CD14-positive monocyte (primary cell): ENCODE data around the gene GADD45GIP1. TPM values are rescaled to one million over a fixed set of nuclear protein-coding genes. Genes with fewer than 3 reads are reported as not detected.

Source experiments
- DNase-seq, 3 donors: peaks; one replicate each; pipeline ENCODE4 v3.0.0-alpha.2; 2011 to 2022
- H2AFZ ChIP-seq: 2 replicates; pipeline ENCODE4 v1.6.0; 2012; ENCODE audit warnings: mild to moderate bottlenecking, low read depth, low read length, inconsistent platforms; ENCODE audit not compliant: insufficient read depth, poor library complexity, severe bottlenecking
- H3K27ac ChIP-seq, 2 donors: 1 replicate in 1 of 2; 2 replicates in 1 of 2; pipeline ENCODE4 v1.5.1; 2012 to 2013; ENCODE audit warnings: low read length in 2 of 2, control low read depth in 1 of 2, inconsistent platforms in 1 of 2, low read depth in 1 of 2, mild to moderate bottlenecking in 1 of 2
- H3K27me3 ChIP-seq, 2 donors: one replicate each; pipeline versions ENCODE4 v1.6.0 to v1.6.1; 2011 to 2013; ENCODE audit warnings: low read length in 2 of 2; ENCODE audit not compliant: control insufficient read depth in 2 of 2, insufficient read depth in 2 of 2
- H3K36me3 ChIP-seq, 2 donors: replicated peaks in 1 of 2; 1 replicate in 1 of 2; 2 replicates in 1 of 2; pipeline versions ENCODE4 v1.5.1 to v1.6.1; 2012 to 2013; ENCODE audit warnings: low read length in 2 of 2, control low read depth in 1 of 2, inconsistent platforms in 1 of 2, mild to moderate bottlenecking in 1 of 2; ENCODE audit not compliant: insufficient read depth in 2 of 2, control insufficient read depth in 1 of 2
- H3K4me1 ChIP-seq, 2 donors: 1 replicate in 1 of 2; 2 replicates in 1 of 2; pipeline versions ENCODE4 v1.5.1 to v1.6.1; 2012 to 2013; ENCODE audit warnings: low read length in 2 of 2, control low read depth in 1 of 2, inconsistent platforms in 1 of 2, mild to moderate bottlenecking in 1 of 2, moderate library complexity in 1 of 2; ENCODE audit not compliant: insufficient read depth in 2 of 2, control insufficient read depth in 1 of 2
- H3K4me2 ChIP-seq: replicated peaks from 2 replicates; pipeline ENCODE3; 2012; ENCODE audit warnings: low read length, moderate library complexity, mild to moderate bottlenecking; ENCODE audit not compliant: poor library complexity, severe bottlenecking; ENCODE audit errors: extremely low read depth
- H3K4me3 ChIP-seq, 3 experiments: fragments of 200-600 bp in 1 of 3; sonication (generic) in 1 of 3; replicated peaks in 1 of 3; 1 replicate in 2 of 3; 2 replicates in 1 of 3; pipeline ENCODE4 v1.5.1; 2011 to 2013; ENCODE audit warnings: low read length in 3 of 3, mild to moderate bottlenecking in 3 of 3, control low read depth in 2 of 3, low read depth in 2 of 3, inconsistent platforms in 1 of 3, moderate library complexity in 1 of 3
- H3K79me2 ChIP-seq: 2 replicates; pipeline ENCODE4 v1.6.0; 2012; ENCODE audit warnings: mild to moderate bottlenecking, control low read depth, inconsistent platforms, low read length, moderate library complexity; ENCODE audit not compliant: insufficient read depth
- H3K9ac ChIP-seq: 2 replicates; pipeline ENCODE4 v1.6.0; 2017; ENCODE audit warnings: low read length, mild to moderate bottlenecking; ENCODE audit not compliant: insufficient read depth, poor library complexity, severe bottlenecking
- H3K9me3 ChIP-seq, 2 donors: replicated peaks in 1 of 2; 1 replicate in 1 of 2; 2 replicates in 1 of 2; pipeline versions ENCODE4 v1.5.1 to v1.6.1; 2012 to 2013; ENCODE audit warnings: low read length in 2 of 2, control low read depth in 1 of 2; ENCODE audit not compliant: control insufficient read depth in 1 of 2, insufficient read depth in 1 of 2
- H4K20me1 ChIP-seq: 2 replicates; pipeline ENCODE4 v1.6.0; 2012; ENCODE audit warnings: mild to moderate bottlenecking, low read length, control low read depth, moderate library complexity; ENCODE audit not compliant: insufficient read depth
- H3K27ac Mint-ChIP-seq, 7 donors: one replicate each; pipeline ENCODE4 v1.8.0; 2020; ENCODE audit warnings: mild to moderate bottlenecking in 7 of 7, mixed read lengths in 7 of 7, moderate library complexity in 6 of 7, inconsistent platforms in 2 of 7
- H3K27me3 Mint-ChIP-seq, 3 donors: one replicate each; pipeline ENCODE4 v1.8.0; 2021 to 2022; ENCODE audit warnings: low read depth in 3 of 3, mild to moderate bottlenecking in 3 of 3, mixed read lengths in 3 of 3, moderate library complexity in 3 of 3, inconsistent platforms in 1 of 3
- H3K36me3 Mint-ChIP-seq, 2 donors: one replicate each; pipeline ENCODE4 v1.8.0; 2020; ENCODE audit warnings: mixed read lengths in 2 of 2, inconsistent platforms in 1 of 2, mild to moderate bottlenecking in 1 of 2
- H3K4me1 Mint-ChIP-seq: one replicate; pipeline ENCODE4 v1.8.0; 2020; ENCODE audit warnings: mild to moderate bottlenecking, mixed read lengths
- H3K4me3 Mint-ChIP-seq, 2 donors: one replicate each; pipeline ENCODE4 v1.8.0; 2020; ENCODE audit warnings: mild to moderate bottlenecking in 2 of 2, mixed read lengths in 2 of 2, moderate library complexity in 1 of 2
- H3K9me3 Mint-ChIP-seq, 7 donors: one replicate each; pipeline ENCODE4 v1.8.0; 2020 to 2022; ENCODE audit warnings: mixed read lengths in 7 of 7, mild to moderate bottlenecking in 6 of 7, moderate library complexity in 6 of 7, inconsistent platforms in 2 of 7
- CTCF ChIP-seq: fragments of 200-600 bp; IDR thresholded peaks from one replicate; pipeline ENCODE4 v1.8.0; 2022; ENCODE audit warnings: antibody characterized with exemption, mild to moderate bottlenecking
- WGBS: methylation state at CpG from one replicate; pipeline ENCODE4 v1.1.5; 2013; ENCODE audit warnings: missing lambda C conversion rate; ENCODE audit not compliant: insufficient coverage; 5-methylcytosine and 5-hydroxymethylcytosine counted together
- intact Hi-C, 2 donors: fragments of 100-400 bp; cut with micrococcal nuclease; formaldehyde crosslinking; loops; one replicate each; pipeline versions ENCODE4 v1.15.0 to v1.15.1; 2023
- polyA plus RNA-seq, 3 donors: library from polyadenylated mRNA; depleted of rRNA in 1 of 3; unstranded in 2 of 3; stranded (reverse) in 1 of 3; fragments of 300-500 nt in 2 of 3; fragments of >200 nt in 1 of 3; fragmentation: Illumina TruSeq in 2 of 3; gene quantifications; 1 replicate in 2 of 3; 2 replicates in 1 of 3; pipeline ENCODE4 v1.2.3, GENCODE V29; 2012 to 2021

The GADD45GIP1 gene
- polyA plus RNA-seq, 3 donors: 8.3 to 42.4 (median 31.6) TPM

- no peak overlapping the region for H3K4me3 Mint-ChIP-seq
These were observed 18.3 kb upstream of the GADD45GIP1 start for GRCh38 chr19:12975221-12975741.

More at GRCh38 chr19:12975221-12975741, 18.3 kb upstream of the GADD45GIP1 start:
- H3K4me1 ChIP-seq: no peaks in the 10 kb centered on the region
- peaks cover 2 to 10% (median 7%) of the 10 kb centered on the region in 3 donors for H3K27me3 Mint-ChIP-seq
- H3K36me3 Mint-ChIP-seq: no peaks in the 10 kb centered on the region
- no peaks in the 10 kb centered on the region for H3K36me3 ChIP-seq
- no peaks in the 10 kb centered on the region for H4K20me1 ChIP-seq
- intact Hi-C loops: loop anchor here in 1 of 2 donors (10.0 kb wide), 1 partner anchor 290 kb away; no protein-coding TSS in a partner anchor
- peaks cover 0 to 2% of the 10 kb centered on the region in 2 donors for H3K27me3 ChIP-seq
- H3K4me3 ChIP-seq: no peak overlapping the region
- no peaks in the 10 kb centered on the region for H3K9me3 ChIP-seq
- 71% methylated on average over 10 of the region's 17 CpGs for WGBS
- H2AFZ ChIP-seq: no peak overlapping the region
- no peak for DNase-seq
- no peak overlapping the region for H3K9ac ChIP-seq
- no peak overlapping the region for H3K27ac ChIP-seq
- no peaks in the 10 kb centered on the region for H3K9me3 Mint-ChIP-seq
- H3K27ac Mint-ChIP-seq: no peak overlapping the region
- no peak for TF ChIP-seq CTCF
- H3K4me1 Mint-ChIP-seq: peaks cover 2% of the 10 kb centered on the region
- H3K79me2 ChIP-seq: no peaks in the 10 kb centered on the region
- H3K4me2 ChIP-seq: no peak overlapping the region
